Tibial nerve (tissue), 4 donors: ENCODE measurements around the gene SYNPO2.

Experiments
- EP300 ChIP-seq, 2 donors: sonication (generic); formaldehyde crosslinking; IDR thresholded peaks; one replicate each; pipeline ENCODE4 v1.6.1; 2017; ENCODE audit warnings: antibody characterized with exemption in 2 of 2, mild to moderate bottlenecking in 1 of 2
- POLR2A ChIP-seq, 2 donors: fragments of 450-650 bp; IDR thresholded peaks; one replicate each; pipeline ENCODE4 v1.6.1; 2017; ENCODE audit warnings: antibody characterized with exemption in 2 of 2, mild to moderate bottlenecking in 2 of 2, moderate library complexity in 2 of 2
- TF ChIP-seq, protein P1 (sequence below), 5 experiments: fragments of 200-600 bp in 3 of 5; fragments of 450-650 bp in 2 of 5; sonication (generic) in 3 of 5; IDR thresholded peaks; one replicate each; pipeline ENCODE4 v1.5.1; 2016 to 2019; ENCODE audit warnings: antibody characterized with exemption in 5 of 5, mild to moderate bottlenecking in 3 of 5, moderate library complexity in 2 of 5

DNA sequence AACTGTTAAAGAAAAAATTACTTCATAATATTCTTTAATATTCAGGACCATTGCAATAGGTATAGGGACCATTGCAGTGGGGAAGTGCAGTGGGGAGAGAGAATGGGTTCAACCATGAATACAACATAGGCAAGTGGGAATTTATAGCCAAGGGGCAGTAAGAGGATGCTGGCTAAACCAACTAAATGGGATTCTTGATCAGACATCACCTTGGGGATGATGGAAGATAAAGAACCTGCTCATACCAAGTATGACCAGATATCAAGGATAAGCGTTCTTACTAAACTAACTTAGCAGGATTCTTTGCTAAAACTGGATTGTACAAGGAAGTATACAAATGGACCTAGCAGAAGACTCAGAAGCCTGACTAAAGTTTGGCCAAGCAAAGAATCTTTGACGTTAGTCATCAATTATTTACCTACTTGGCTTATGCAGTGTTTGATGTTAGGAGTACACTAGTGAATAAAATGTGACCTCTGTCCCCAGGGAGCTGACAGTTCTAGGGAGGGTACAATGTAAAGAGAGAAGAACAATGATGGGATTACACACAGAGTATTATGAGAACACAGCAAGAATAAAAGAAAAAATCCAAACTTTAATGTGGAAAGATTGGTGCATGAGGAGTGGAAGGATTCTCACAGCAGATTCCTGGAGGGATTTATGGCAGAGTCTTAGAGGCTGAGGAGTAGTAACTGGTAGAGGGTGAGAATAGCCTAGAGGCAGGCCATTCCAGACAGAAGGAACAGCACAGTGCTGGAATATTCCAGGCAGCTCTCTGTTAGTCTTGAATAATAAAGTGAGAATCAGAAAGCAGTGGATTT lies 192.3 kb downstream of the SYNPO2 start:
- TF ChIP-seq POLR2A (IDR thresholded peaks at IDR 0.05), result no peak
- TF ChIP-seq, protein P1, sequence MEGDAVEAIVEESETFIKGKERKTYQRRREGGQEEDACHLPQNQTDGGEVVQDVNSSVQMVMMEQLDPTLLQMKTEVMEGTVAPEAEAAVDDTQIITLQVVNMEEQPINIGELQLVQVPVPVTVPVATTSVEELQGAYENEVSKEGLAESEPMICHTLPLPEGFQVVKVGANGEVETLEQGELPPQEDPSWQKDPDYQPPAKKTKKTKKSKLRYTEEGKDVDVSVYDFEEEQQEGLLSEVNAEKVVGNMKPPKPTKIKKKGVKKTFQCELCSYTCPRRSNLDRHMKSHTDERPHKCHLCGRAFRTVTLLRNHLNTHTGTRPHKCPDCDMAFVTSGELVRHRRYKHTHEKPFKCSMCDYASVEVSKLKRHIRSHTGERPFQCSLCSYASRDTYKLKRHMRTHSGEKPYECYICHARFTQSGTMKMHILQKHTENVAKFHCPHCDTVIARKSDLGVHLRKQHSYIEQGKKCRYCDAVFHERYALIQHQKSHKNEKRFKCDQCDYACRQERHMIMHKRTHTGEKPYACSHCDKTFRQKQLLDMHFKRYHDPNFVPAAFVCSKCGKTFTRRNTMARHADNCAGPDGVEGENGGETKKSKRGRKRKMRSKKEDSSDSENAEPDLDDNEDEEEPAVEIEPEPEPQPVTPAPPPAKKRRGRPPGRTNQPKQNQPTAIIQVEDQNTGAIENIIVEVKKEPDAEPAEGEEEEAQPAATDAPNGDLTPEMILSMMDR (IDR thresholded peaks at IDR 0.05), result no peak
- TF ChIP-seq EP300 (IDR thresholded peaks at IDR 0.05), result no peak
